Suprapubic skin (tissue), 3 donors: ENCODE results near the gene ANKRD33.

Experiments
- CTCF ChIP-seq, 2 donors: fragments of 200-600 bp in 1 of 2; fragments of 450-650 bp in 1 of 2; sonication (generic) in 1 of 2; IDR thresholded peaks; one replicate each; pipeline ENCODE4 v1.5.1; 2016 to 2019; ENCODE audit warnings: antibody characterized with exemption in 2 of 2, mild to moderate bottlenecking in 1 of 2, moderate library complexity in 1 of 2
- POLR2A ChIP-seq, 2 donors: fragments of 450-650 bp; IDR thresholded peaks; one replicate each; pipeline ENCODE4 v1.6.1; 2017; ENCODE audit warnings: antibody characterized with exemption in 2 of 2, mild to moderate bottlenecking in 2 of 2, moderate library complexity in 2 of 2

- no peak for TF ChIP-seq POLR2A (IDR thresholded peaks at IDR 0.05)
- TF ChIP-seq CTCF (IDR thresholded peaks at IDR 0.05), result no peak
These were observed 30.0 kb downstream of the ANKRD33 start for GRCh38 chr12:51917746-51918453.
